Smooth muscle cell (in vitro differentiated cells): ENCODE data around the gene PSMD2. TPM values are rescaled to one million over a fixed set of nuclear protein-coding genes. Genes with fewer than 3 reads are reported as not detected.

Experiments
- DNase-seq: peaks from one replicate; lab custom pipeline; 2025; ENCODE audit not compliant: unreplicated experiment; lab: John Stamatoyannopoulos, UW
- H2AFZ ChIP-seq: fragments of 200-600 bp; sonication (generic); 2 replicates; pipeline ENCODE4 v1.6.0; 2016; ENCODE audit warnings: antibody characterized with exemption, low read depth, mild to moderate bottlenecking
- H3F3A ChIP-seq: fragments of 200-600 bp; sonication (generic); 2 replicates; pipeline ENCODE4 v1.6.0; 2017; ENCODE audit warnings: antibody characterized with exemption, low read depth
- H3K27ac ChIP-seq: fragments of 200-600 bp; sonication (generic); 2 replicates; pipeline ENCODE4 v1.5.1; 2016; ENCODE audit warnings: low read depth, mild to moderate bottlenecking
- H3K27me3 ChIP-seq: fragments of 200-600 bp; sonication (generic); 2 replicates; pipeline ENCODE4 v1.6.1; 2016; ENCODE audit warnings: low read depth, mild to moderate bottlenecking
- H3K36me3 ChIP-seq: fragments of 200-600 bp; sonication (generic); 2 replicates; pipeline ENCODE4 v1.5.1; 2016; ENCODE audit warnings: low read depth
- H3K4me1 ChIP-seq: fragments of 200-600 bp; sonication (generic); 2 replicates; pipeline ENCODE4 v1.5.1; 2016; ENCODE audit warnings: low read depth
- H3K4me2 ChIP-seq: fragments of 200-600 bp; sonication (generic); 2 replicates; pipeline ENCODE4 v1.6.0; 2016; ENCODE audit warnings: mild to moderate bottlenecking
- H3K4me3 ChIP-seq: fragments of 200-600 bp; sonication (generic); 2 replicates; pipeline ENCODE4 v1.5.1; 2016; ENCODE audit warnings: mild to moderate bottlenecking
- H3K79me2 ChIP-seq: fragments of 200-600 bp; sonication (generic); 2 replicates; pipeline ENCODE4 v1.6.0; 2016; ENCODE audit warnings: low read depth, mild to moderate bottlenecking
- H3K9ac ChIP-seq: fragments of 200-600 bp; sonication (generic); 2 replicates; pipeline ENCODE4 v1.6.0; 2016; ENCODE audit warnings: low read depth
- H3K9me3 ChIP-seq: fragments of 200-600 bp; sonication (generic); replicated peaks from 2 replicates; pipeline ENCODE4 v1.5.1; 2016; ENCODE audit warnings: low read depth
- H4K20me1 ChIP-seq: fragments of 200-600 bp; sonication (generic); 2 replicates; pipeline ENCODE4 v1.6.0; 2016; ENCODE audit warnings: low read depth
- CTCF ChIP-seq: fragments of 200-600 bp; sonication (generic); IDR thresholded peaks from 2 replicates; pipeline ENCODE4 v1.5.1; 2017; ENCODE audit warnings: borderline replicate concordance, mild to moderate bottlenecking, antibody characterized with exemption; ENCODE audit not compliant: insufficient read depth, poor library complexity, severe bottlenecking
- WGBS: methylation state at CpG from one replicate; pipeline ENCODE4 v1.1.7; 2016; ENCODE audit warnings: low lambda C conversion rate; 5-methylcytosine and 5-hydroxymethylcytosine counted together
- polyA plus RNA-seq: library from polyadenylated mRNA; unstranded; fragments of >200 nt; fragmentation: Nextera tagmentation; extraction: Ambion mirVana; gene quantifications from 2 replicates; pipeline ENCODE4 v1.2.1, GENCODE V29; 2016
- total RNA-seq: library from RNA; depleted of rRNA; stranded (reverse); fragments of >200 nt; gene quantifications from 2 replicates; pipeline ENCODE4 v1.2.3, GENCODE V29; 2014

Gene PSMD2
- total and polyA plus RNA-seq, 2 experiments from 2014 or later: 315 to 356 TPM

DNA sequence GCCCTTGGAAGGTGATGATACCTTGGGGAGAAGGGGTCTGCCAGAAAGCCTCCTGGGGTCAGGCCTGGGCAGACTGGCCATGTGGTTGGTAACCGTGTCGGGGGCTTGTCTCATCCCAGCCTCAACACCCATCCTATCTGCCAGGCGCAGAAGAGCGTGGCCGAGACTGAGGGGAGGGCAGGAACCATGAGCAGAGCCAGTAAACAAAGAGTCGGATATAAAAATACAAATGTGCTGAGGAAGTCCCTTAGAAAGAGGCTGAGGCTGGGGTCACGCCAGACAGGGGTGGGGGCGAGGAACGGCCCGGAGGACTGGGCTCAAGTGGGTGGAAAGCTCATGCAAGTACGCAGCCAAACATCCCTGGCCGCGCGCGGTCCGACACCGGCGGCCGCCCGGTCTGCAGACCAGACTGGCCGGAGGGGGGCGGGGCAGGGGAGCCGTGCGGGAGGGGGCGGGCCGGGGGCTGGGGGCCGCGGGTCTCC, 39.6 kb upstream of the PSMD2 start:
- H3K36me3 ChIP-seq: no peaks in the 10 kb centered on the region
- no peak for TF ChIP-seq CTCF
- H3K4me2 ChIP-seq: peak overlapping the region; percentile 81
- WGBS: 22% methylated on average over 26 of the region's 28 CpGs
- peaks cover 21% of the 10 kb centered on the region for H4K20me1 ChIP-seq
- peaks cover 52% of the 10 kb centered on the region for H3K27me3 ChIP-seq
- no peak overlapping the region for H3K9ac ChIP-seq
- no peak for DNase-seq
- H3F3A ChIP-seq: peaks cover 6% of the 10 kb centered on the region
- H3K79me2 ChIP-seq: no peaks in the 10 kb centered on the region
- peak overlapping the region; percentile 18 for H3K4me3 ChIP-seq
- H3K27ac ChIP-seq: no peak overlapping the region
- H2AFZ ChIP-seq: no peak overlapping the region
- peaks cover 18% of the 10 kb centered on the region for H3K4me1 ChIP-seq
- no peaks in the 10 kb centered on the region for H3K9me3 ChIP-seq

- Histone ChIP-seq H3K4me1 (peaks cover 18% of the 10 kb centered on the region), H3K27ac (no peak overlapping the region), H3F3A (peaks cover 6% of the 10 kb centered on the region), H2AFZ (no peak overlapping the region), H3K9ac (no peak overlapping the region), H3K9me3 (no peaks in the 10 kb centered on the region), H3K4me2 (peak overlapping the region; percentile 92), H3K4me3 (peak overlapping the region; percentile 54), H4K20me1 (peaks cover 21% of the 10 kb centered on the region), H3K36me3 (no peaks in the 10 kb centered on the region), H3K27me3 (peaks cover 59% of the 10 kb centered on the region), H3K79me2 (no peaks in the 10 kb centered on the region)
- no peak for TF ChIP-seq CTCF
- no peak for DNase-seq
- 1% methylated on average over 47 of the region's 91 CpGs for WGBS
Observed at GRCh38 chr3:184259878-184260723, 38.9 kb upstream of the PSMD2 start.

GRCh38 chr3:184260724-184261269, 38.2 kb upstream of the PSMD2 start:
- Histone ChIP-seq H3K9me3 (no peaks in the 10 kb centered on the region), H3K4me2 (peak overlapping the region; percentile 92), H3K9ac (no peak overlapping the region), H3K4me3 (peak overlapping the region; percentile 54), H3K4me1 (peaks cover 18% of the 10 kb centered on the region), H3K36me3 (no peaks in the 10 kb centered on the region), H4K20me1 (peaks cover 21% of the 10 kb centered on the region), H2AFZ (no peak overlapping the region), H3K79me2 (no peaks in the 10 kb centered on the region), H3F3A (peaks cover 6% of the 10 kb centered on the region), H3K27ac (no peak overlapping the region), H3K27me3 (peaks cover 59% of the 10 kb centered on the region)
- no peak for TF ChIP-seq CTCF
- WGBS: 3% methylated on average over 48 of the region's 49 CpGs
- DNase-seq: no peak
